Activated CD4-positive, CD25-positive, alpha-beta regulatory T cell treated with anti-CD3 and anti-CD28 coated beads, Interleukin-2, amount 50 U/mL, for 24 hours (primary cell): ENCODE data around the gene ARID5B.

Experiments used
- ATAC-seq, 2 donors: fragments of 150-1000 bp; cut with Tn5 transposase; one replicate each; pipeline ENCODE4 v1.10.0; 2021; ENCODE audit warnings: mild to moderate bottlenecking in 1 of 2, moderate library complexity in 1 of 2

The ARID5B gene

GRCh38 chr10:61937631-61938351, 36.3 kb downstream of the ARID5B start:
- ATAC-seq = peak; percentile 65 to 71

GRCh38 chr10:61939902-61940301, 38.4 kb downstream of the ARID5B start:
- ATAC-seq = no peak

DNA sequence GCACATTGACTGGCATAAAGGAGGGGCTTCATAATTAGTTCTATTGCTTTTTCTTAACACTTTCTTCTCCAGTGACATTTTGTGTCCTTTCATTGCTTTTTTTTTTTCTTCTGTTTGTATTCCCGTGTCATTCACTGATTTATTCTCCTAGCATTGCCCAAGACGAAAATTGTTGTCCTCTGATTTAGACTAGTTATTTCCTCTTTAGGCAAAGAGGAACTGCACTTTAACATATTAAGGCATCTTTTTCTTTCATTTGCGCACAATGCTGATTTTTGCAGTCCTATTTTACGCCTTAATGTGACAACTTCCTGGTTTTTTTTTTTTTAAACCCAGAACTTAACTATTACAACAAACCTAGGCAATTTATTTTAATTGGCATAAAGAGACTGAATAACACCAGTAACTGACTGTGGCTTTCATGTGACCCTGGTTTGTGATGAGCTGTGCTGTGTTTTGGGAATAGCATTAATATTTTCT, 39.7 kb downstream of the ARID5B start:
- ATAC-seq = no peak

DNA sequence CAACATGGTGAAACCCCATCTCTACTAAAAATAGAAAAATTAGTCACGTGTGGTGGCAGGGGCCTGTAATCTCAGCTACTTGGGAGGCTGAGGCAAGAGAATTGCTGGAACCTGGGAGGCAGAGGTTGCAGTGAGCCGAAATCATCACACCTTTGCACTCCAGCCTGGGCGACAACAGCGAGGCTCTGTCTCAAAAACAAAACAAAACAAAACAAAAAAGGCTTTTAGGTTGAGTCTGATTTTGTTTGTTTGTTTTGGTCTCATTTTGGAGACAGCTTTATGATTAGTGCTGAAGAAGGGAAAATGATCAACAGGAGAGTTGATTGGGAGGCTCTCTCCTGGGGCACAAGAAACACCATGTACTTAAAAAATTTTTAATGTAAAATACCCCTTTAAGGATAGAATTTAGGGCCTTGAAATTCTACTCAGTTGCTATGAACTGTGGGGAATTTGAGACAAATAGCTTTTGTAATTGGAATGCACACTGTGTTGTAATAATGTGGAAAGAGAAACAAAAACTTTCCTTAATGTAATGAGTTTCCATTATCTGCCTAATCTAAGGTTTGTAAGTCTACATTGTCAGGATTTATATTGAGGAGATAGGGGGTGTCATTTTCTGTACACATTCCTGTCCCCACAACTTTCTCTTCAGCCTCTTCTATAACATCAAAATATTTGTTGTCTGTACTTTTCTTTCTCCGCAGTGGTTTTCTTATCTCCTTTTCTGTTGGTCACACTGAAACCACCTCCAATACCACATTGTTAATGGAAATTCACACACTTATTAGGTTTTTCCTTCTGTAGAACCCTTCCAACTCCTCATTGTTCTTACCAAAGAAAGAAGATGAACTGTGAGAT, 41.3 kb downstream of the ARID5B start:
- ATAC-seq = no peak

DNA sequence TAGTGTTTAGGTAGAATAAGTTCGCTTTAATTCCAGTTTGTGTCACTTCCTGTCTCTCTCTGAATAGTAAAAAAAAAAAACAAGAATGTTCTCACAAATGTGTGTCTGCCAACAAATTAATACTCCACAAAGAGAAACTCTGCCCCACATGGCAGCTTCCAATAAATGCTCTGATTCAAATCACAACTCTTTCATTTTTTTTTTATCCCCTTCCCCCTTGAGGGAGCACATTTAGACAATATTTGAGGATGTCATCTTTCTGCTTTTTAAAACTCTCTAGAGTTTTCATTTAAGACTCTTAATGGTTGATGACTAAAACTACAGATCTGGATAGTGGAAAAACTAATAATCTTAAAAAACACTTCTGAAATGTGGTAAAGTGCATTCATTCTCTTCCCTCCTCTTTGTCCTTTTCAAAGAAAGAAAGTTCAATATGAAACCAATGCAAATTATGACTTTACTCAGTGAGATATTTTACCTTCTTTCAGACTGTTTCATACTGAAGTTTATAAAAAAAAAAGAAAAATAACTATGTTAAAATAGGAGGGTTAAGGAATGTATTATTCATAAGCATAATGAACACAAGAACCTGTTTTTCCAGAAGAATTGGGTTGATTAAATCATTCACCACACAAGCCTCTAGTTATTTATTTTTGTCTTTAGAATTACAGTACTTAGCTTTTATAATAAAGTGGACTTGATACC, 42.3 kb downstream of the ARID5B start:
- peak; percentile 78 to 80 for ATAC-seq

DNA sequence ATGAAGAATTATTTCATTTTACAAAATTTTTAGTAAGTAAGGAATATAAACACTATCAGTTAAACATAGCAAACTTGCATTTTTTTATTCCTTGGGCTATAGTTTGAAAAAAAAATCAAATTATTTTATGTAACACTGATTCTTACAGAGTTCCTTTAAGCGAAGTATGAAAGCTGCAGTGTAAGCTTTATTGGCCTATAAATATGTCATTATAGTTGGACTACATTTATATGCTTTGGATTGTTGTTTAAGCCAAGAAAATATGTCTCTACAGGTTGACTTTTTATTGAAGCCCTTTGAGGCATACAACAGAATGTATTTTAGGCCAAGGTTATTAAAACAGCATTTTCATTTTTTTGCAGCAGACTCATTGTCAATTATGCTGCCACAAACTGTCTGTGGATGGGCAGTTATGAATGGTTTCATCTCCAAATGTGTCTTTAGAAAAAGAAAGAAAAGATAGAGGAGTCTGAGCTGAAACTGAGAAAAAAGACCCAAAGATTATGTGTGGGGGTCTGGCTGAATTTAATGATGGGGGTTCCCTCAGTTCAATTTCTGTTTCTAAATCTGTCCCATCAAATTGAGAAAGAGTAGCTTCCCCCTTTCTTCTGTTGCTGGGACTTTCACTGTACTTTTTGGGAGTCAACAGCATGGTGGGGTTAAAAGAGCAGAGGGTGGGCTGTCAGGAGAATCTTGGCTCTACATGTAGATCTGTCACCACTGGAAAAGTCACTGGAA, 43.1 kb downstream of the ARID5B start:
- no peak for ATAC-seq

DNA sequence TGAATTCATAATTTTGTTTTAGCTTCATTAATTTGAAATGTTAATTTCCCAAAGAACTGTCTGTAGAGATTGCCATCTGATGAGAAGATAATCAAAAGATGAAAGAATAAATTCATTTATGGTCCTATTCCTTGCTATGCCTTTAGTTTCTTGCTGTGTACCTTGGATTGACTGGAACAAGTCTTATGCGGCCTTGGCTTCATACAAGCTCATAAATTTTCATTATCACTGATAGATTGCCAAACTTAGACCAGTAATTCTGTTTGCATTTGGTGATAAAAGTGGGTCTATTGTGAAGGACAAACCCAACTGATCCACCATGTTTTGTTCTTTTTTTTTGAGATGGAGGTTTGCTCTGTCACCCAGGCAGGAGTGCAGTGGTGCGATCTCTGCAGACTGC, 48.2 kb downstream of the ARID5B start:
- no peak for ATAC-seq

GRCh38 chr10:61950449-61951143, 49.1 kb downstream of the ARID5B start:
- ATAC-seq = no peak

DNA sequence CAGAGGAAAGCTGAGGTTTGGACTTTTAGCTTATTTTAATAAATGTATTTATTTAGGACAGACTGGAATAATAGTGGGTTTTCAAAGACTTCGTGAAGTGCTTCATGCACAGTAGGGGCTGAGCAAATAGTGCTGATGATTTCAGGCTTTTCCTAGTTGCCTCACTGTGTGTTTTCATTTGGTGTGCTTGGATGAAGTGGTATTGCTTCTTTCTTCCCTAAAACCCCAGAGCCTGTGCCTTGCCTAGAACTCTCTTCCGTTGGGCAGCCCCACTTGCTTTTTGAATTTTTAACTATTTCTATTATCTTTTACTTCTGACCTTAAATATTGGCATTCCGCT, 49.6 kb downstream of the ARID5B start:
- no peak for ATAC-seq

DNA sequence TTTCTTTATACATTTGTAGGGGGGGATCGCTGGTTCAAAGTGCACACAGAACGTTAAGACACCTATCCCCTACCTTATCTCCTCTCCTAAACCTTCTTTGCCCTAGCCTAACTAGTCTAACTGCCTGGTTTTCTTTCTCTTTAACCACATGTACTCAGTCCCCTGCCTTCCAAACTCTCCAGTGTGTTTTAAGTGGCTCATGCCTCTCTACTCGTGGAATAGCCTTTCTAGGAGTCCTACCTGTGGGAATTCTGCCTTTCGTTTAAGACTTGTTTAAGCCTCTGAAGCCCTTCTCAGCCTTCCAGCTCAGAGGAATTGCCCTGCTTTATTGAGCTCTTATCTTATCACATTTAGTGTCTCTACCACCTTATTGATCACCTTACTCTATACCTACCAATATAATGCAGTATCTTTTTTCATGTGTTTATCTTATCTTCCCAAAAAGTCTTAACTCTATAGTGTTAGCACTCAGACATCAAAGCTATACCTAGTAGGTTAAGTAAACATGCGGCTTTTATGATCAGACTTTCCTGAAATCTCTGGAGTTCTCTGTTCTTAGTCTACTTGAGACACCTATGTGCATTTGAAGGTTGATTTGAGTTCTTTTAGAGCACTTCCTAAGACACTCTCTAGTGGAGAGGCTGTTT, 50.7 kb downstream of the ARID5B start:
- no peak for ATAC-seq

- no peak for ATAC-seq
These were observed 51.7 kb downstream of the ARID5B start for GRCh38 chr10:61953183-61953582.

GRCh38 chr10:61957806-61958205, 56.3 kb downstream of the ARID5B start:
- no peak for ATAC-seq

DNA sequence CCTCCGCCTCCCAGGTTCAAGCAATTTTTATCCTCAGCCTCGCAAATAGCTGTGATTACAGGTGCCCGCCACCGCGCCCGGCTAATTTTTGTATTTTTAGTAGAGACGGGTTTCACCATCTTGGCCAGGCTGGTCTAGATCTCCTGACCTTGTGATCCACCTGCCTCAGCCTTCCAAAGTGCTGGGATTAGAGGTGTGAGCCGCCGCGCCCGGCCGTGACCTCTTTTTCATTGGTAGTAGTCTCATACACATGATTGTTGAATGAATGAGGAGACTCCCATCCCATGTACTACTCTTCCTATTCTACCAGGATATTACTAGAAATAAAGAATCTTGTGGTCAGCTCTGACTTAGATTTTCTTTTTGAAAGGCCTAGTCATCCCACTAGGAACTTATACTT, 56.8 kb downstream of the ARID5B start:
- ATAC-seq = no peak

DNA sequence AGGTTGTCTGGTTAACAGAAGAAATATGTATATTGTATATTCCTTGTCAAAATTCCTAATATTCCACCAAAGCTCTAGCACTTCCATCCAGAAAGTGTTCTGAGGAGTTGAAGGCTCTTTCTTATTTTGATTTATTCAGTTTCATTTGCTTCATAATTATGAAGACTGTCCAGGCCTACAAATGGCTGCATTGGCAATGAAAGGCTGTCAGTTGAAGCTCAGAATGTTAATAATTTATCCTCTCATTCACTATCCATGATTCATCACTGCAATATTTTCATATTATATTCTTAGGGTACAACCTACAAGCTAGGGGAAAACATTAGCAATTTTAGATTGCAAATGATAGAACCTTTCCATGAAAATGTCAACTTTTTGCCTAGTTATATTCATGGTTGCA, 57.3 kb downstream of the ARID5B start:
- ATAC-seq = no peak

GRCh38 chr10:61959814-61960213, 58.3 kb downstream of the ARID5B start:
- no peak for ATAC-seq

- ATAC-seq = no peak
These were observed 59.1 kb downstream of the ARID5B start for GRCh38 chr10:61960396-61961120.

DNA sequence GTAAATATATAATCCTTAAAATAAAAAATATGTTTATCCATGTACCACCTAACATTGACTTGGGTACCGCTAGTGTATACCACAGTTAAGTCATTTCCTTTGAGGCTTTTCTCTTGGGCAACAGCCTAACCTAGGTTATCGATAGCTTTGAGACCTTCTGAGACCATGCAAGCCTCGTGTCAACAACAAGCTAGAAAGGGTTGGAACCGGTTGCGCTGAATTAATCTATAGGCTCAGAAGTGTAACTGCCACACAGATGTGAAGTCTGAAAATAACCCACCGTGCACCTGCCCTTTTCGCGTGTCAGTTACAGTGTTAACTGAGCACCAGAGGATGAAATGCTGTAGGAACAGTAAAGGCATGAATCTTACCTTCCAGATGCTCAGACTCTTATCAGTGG, 59.8 kb downstream of the ARID5B start:
- peak; percentile 50 to 54 for ATAC-seq

DNA sequence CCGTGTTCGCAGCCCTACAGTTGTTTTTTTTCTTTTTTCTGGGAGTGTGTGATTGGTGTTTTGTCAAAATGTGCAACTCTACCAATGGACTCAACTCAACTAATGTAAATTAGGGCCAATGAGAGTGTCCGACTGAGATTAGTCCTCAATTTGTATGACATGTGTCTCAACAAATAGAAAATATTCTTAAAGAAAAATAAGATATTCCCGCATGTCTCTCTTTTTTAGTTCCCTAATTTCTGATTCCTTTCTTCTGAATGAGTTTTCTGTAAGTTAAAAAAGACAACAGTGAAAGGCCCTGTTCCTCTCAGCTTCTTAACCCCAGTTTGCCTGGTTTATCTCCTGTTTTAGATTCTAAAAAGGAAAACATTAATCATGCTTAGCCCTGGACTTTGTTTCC, 61.5 kb downstream of the ARID5B start:
- no peak for ATAC-seq

DNA sequence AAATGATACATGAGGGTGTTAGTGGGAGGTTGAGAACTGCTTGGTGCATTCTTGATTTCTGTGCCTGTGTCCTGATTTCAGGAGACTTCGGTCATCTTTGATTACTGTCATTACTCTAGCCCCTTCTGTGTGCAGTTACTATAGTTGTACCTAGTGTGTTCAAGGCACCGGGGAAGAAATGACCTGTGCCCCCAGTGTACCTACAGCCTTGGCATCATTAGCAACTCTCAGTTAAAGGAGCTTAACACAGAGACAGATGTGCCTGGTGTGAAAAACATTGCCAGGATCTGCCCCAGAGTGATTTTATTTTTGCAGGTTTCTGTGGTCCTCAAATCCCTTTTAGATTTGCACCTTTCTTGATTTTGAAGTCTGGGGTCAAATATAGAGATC, 62.2 kb downstream of the ARID5B start:
- ATAC-seq = no peak

DNA sequence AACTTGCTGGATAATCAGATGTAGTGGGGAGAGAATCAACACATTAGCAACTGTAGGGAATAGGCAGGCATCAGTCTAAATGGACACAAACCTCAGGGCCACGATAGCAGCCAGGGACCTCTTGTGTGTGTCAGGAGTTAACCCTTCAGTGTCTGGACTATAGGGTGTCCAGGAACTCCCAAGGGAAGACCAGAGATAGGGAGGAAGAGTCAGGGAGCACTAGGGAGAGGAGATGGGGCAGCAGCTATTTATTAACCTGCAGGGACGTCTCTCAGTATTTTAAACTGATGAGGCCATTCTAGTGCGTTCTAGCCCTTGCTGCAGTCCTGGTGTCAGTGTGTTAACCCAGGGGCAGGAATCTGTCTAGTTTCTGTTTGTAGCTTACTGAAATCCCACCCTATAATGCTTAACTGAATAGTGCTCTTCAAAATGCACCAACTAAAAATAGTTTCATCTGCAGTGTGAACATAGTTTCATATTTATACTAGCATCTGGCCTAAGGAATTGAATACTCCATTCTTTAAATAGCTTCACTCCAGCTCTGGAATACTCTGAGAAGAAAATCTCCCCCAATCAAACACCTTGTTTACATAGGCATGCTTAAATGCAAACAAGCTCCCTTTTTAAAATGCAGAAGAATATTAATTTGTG, 62.7 kb downstream of the ARID5B start:
- ATAC-seq = no peak
